Chondrocyte (in vitro differentiated cells): ENCODE results near the gene B3GAT3. TPM values are rescaled to one million over a fixed set of nuclear protein-coding genes. Genes with fewer than 3 reads are reported as not detected.
A peak's percentile ranks its signal among the peaks of the same experiment; 100 is the strongest.

Source experiments
- DNase-seq: peaks from one replicate; pipeline ENCODE4 v3.0.0; 2021; ENCODE audit warnings: mixed read lengths, low spot score
- H3K27ac Mint-ChIP-seq: one replicate; pipeline ENCODE4 v1.8.0; 2021; ENCODE audit warnings: mild to moderate bottlenecking, moderate library complexity, mixed read lengths; ENCODE audit not compliant: unreplicated experiment
- H3K27me3 Mint-ChIP-seq: 2 replicates; pipeline ENCODE4 v1.8.0; 2021; ENCODE audit warnings: low read depth, mixed read lengths
- H3K36me3 Mint-ChIP-seq: 2 replicates; pipeline ENCODE4 v1.8.0; 2021; ENCODE audit warnings: low read depth, mixed read lengths
- H3K4me1 Mint-ChIP-seq: 2 replicates; pipeline ENCODE4 v1.8.0; 2021; ENCODE audit warnings: low read depth, mild to moderate bottlenecking, mixed read lengths
- H3K4me3 Mint-ChIP-seq: one replicate; pipeline ENCODE4 v1.8.0; 2021; ENCODE audit warnings: mild to moderate bottlenecking, moderate library complexity, mixed read lengths; ENCODE audit not compliant: unreplicated experiment
- H3K9me3 Mint-ChIP-seq: 2 replicates; pipeline ENCODE4 v1.8.0; 2021; ENCODE audit warnings: low read depth, mixed read lengths
- total RNA-seq: library from RNA; stranded (reverse); gene quantifications from 3 replicates; pipeline ENCODE4 v1.2.1, GENCODE V29; 2021
- TF ChIP-seq, protein P1 (sequence below): fragments of 200-600 bp; sonication (generic); IDR thresholded peaks from 2 replicates; pipeline ENCODE4 v1.5.0; 2021; ENCODE audit warnings: antibody characterized with exemption, mild to moderate bottlenecking, moderate library complexity

Gene B3GAT3
- total RNA-seq, 1 donor from 2014 or later: 37.7 TPM

DNA sequence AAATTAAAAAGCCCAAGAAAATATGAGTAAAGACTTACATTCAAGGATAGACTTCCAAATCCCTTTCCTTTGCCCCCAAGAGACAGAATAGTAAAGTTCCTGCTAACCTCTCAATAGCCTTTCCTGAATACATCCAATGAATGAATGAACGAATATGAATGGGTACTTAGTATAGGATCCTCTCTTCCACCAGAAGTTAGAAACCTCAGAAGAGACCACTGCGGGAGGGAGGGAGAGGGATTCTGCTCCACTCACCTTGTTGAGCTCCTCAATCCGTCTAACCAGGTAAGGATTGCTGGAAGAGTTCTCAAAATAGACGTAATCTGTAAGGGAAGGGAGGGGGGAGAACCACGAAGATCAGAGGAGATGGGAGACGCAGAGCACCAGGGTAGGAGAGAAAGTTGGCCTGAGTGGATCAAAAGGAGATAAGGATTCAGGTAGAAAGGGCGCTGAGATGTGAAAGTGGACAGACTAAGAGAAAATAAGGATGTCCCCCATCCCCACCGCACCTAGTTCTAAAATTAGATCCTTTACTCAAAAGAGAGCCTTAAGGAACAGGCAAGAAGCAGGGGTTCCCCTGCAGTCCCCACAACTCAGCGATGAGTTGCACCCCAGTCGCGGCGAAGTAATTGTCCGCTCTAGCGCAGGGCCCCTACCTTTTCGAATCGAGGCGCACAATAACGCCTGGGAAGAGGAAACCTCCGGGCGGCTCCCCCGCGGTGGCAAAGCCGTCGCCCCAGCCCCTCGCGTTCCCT is 21.2 kb downstream of the B3GAT3 start:
- H3K36me3 Mint-ChIP-seq: peaks cover 19% of the 10 kb centered on the region
- TF ChIP-seq, protein P1, sequence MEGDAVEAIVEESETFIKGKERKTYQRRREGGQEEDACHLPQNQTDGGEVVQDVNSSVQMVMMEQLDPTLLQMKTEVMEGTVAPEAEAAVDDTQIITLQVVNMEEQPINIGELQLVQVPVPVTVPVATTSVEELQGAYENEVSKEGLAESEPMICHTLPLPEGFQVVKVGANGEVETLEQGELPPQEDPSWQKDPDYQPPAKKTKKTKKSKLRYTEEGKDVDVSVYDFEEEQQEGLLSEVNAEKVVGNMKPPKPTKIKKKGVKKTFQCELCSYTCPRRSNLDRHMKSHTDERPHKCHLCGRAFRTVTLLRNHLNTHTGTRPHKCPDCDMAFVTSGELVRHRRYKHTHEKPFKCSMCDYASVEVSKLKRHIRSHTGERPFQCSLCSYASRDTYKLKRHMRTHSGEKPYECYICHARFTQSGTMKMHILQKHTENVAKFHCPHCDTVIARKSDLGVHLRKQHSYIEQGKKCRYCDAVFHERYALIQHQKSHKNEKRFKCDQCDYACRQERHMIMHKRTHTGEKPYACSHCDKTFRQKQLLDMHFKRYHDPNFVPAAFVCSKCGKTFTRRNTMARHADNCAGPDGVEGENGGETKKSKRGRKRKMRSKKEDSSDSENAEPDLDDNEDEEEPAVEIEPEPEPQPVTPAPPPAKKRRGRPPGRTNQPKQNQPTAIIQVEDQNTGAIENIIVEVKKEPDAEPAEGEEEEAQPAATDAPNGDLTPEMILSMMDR: no peak
- no peaks in the 10 kb centered on the region for H3K27me3 Mint-ChIP-seq
- H3K4me1 Mint-ChIP-seq: peaks cover 40% of the 10 kb centered on the region
- no peaks in the 10 kb centered on the region for H3K9me3 Mint-ChIP-seq
- DNase-seq: no peak
- H3K4me3 Mint-ChIP-seq: peak overlapping the region; percentile 80
- H3K27ac Mint-ChIP-seq: peak overlapping the region; percentile 76

DNA sequence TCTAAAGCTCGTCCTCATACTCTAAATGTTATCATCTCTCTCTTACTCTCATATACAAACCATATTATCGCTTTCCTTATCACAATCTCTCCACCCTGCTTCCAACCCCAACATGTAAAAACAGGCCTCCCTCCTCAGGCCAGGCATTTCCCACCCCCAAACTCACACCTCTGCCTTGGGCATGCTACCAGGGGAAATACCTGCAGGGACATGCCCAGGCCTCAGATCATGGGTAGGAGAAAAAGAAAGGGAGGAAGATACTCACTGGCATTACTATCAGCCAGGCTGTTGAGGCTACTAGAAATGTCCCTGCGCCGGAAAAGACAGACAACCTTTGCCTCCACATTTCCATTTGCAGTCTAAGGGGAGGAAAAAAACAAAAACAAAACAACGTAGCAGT is 21.9 kb downstream of the B3GAT3 start:
- Mint-ChIP-seq H3K27me3 (no peaks in the 10 kb centered on the region), H3K9me3 (no peaks in the 10 kb centered on the region), H3K4me1 (peaks cover 40% of the 10 kb centered on the region), H3K4me3 (peak overlapping the region; percentile 80), H3K36me3 (peaks cover 24% of the 10 kb centered on the region), H3K27ac (peak overlapping the region; percentile 76)
- no peak for DNase-seq
- TF ChIP-seq, protein P1: no peak

DNA sequence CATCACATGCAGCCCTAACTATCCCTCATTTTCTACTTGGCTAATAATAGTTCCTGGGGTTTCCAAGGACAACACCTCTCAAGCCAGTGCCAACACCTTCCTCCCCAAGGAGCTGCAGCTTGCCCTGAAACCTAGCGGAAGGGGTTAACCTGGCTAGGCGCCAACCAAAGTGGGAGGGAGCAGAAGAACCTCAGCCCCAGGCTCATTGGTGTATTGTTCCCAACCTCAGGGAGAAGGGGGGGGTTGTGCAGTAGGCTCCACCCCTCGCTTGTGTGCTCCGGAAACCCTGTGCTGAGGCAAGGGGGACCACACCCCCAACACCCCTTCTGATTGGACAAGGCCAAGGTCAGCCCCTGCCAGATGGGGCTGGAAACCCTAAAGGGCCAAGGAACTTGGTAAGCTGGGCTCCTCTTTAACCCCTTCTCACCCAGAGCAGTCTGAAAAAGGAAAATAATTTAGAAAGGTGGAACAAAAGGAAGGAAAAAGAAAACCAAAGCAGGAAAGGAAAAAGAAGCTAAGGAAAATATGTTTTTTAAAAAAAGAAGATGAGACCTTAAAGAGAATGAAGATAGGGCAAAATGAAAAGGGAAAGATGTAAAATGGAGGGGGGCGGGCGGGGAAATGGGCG is 22.6 kb downstream of the B3GAT3 start:
- peak overlapping the region; percentile 76 for H3K27ac Mint-ChIP-seq
- H3K4me3 Mint-ChIP-seq: peak overlapping the region; percentile 80
- peak; percentile 94 for DNase-seq
- peaks cover 40% of the 10 kb centered on the region for H3K4me1 Mint-ChIP-seq
- H3K36me3 Mint-ChIP-seq: peaks cover 29% of the 10 kb centered on the region
- TF ChIP-seq, protein P1: no peak
- H3K9me3 Mint-ChIP-seq: no peaks in the 10 kb centered on the region
- H3K27me3 Mint-ChIP-seq: no peaks in the 10 kb centered on the region

DNA sequence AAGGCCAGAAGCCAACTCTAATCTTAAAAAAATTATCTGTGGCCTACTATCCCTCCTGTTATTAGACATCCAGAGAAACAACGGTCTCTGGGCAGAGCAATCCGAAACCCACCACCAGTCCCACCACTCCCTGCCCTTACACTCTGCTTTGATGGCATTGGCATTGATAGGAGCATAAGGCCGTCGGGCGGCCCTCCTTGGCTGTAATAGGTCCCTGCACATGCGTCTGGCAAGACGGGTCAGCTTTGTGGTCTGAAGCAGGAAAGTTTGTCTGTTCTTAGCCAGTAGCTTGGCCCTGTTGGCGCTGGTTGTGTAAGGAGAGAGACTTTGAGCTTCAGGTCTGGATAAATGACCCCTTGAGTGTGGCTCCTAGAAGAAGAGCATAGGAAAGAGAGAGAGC is 26.7 kb downstream of the B3GAT3 start:
- Mint-ChIP-seq H3K36me3 (peaks cover 40% of the 10 kb centered on the region), H3K4me3 (no peak overlapping the region), H3K27ac (no peak overlapping the region), H3K27me3 (no peaks in the 10 kb centered on the region), H3K4me1 (peaks cover 38% of the 10 kb centered on the region), H3K9me3 (no peaks in the 10 kb centered on the region)
- TF ChIP-seq, protein P1: no peak
- DNase-seq: no peak

DNA sequence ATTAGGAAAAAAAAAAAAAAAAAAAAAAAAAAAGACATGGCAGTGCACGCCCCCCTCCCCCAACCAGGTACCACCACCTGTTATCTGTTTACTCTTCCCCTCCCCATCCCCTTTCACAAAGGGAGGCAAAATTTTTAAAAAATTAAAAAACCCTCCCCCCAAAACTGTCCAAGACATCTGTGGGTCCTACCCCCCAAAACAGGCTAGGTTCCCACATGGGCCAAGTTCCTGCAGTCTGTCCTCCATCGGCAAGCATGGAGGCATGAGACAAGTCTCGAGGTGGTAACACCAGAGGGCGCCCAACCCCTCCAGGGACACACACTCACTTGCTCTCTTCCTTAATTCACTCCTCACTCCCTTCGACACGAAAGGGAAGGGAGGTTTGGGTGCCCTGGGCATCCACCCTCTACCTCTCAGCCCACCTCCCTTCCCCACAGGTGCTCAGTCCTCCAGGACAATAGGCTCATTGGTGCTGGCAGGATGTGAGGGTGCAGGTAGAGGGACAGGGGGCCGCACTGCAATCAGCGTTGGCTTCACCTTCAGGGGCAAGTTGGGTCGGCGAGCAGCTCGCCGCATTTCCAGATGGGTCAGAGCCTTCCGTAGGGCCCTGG is 28.2 kb downstream of the B3GAT3 start:
- H3K4me1 Mint-ChIP-seq: peaks cover 27% of the 10 kb centered on the region
- peak overlapping the region; percentile 16 for H3K4me3 Mint-ChIP-seq
- H3K9me3 Mint-ChIP-seq: no peaks in the 10 kb centered on the region
- TF ChIP-seq, protein P1: peak; percentile 76
- no peak for DNase-seq
- H3K27me3 Mint-ChIP-seq: no peaks in the 10 kb centered on the region
- H3K36me3 Mint-ChIP-seq: peaks cover 37% of the 10 kb centered on the region
- peak overlapping the region; percentile 92 for H3K27ac Mint-ChIP-seq
